Stimulated activated CD8-positive, alpha-beta memory T cell treated with anti-CD3 and anti-CD28 coated beads, Interleukin-12 subunit alpha, Interleukin-12 subunit beta, amount 100 ng/mL, for 1 hour (primary cell): ENCODE data around the gene MLEC.

Experiments used
- DNase-seq: peaks from one replicate; pipeline ENCODE4 v3.0.0-alpha.2; 2020; ENCODE audit warnings: low read depth

The MLEC gene

GRCh38 chr12:120748242-120748641 is 61.3 kb downstream of the MLEC start:
- DNase-seq, result no peak

DNA sequence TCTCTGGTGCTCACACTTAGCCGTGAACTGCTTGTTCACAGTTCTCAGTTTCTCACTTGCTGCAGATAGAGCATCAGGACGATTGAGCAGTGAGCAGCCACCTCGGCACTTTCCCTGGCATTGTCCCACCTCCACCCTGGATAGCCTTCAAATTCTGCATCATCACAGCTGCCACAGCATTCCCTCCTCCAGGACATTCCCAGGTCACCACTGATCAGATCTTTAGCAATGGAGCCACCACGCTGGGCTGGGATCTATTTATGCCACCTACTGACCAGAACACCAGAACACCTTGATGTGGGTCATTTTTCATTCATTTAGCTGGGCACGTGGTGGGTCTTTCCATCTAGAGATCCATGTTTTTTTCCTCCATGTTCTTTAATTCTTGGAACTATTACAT is 62.3 kb downstream of the MLEC start:
- no peak for DNase-seq

DNA sequence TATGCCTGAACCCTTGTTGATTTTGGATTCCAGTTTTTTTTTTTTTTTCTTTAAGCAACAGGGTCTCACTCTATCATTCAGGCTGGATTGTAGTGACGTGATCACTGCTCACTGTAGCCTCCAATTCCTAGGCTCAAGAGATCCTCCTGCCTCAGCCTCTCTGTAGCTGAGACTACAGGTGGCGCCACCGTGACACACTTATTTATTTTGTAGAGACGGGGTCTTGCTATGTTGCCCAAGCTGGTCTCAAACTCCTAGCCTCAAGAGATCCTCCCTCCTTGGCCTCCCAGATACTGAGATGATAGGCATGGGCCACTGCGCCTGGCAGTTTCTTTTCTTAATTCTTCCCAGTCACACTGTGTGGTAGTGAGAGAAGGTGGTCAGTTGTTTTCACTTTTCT is 63.9 kb downstream of the MLEC start:
- no peak for DNase-seq

DNA sequence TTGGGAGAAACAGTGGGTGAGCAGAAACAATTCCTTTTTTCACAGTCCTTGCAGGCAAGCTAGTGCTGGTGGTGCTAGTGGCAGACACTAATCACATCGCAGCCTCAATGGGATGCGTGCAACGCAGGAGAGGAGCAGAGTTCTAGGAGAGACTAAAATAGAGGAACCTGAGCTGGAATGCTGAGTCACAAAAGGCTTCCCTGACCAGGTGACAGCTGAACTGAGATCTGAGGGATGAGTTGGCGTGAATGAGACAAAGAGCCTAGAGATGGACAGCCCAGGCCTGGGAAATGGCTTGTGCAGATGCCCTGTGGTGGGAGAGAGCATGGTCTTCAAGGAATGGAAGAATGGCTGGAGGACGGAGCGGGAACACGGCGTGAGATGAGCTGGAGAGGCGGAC is 64.4 kb downstream of the MLEC start:
- no peak for DNase-seq
